MM.1S (cell line): ENCODE results near the gene SULT1A1.
"Not testable (repeated sequence)": the region's sequence is repeated elsewhere in the genome, so short reads cannot be mapped to it uniquely, and the experiment has no call there.

ENCODE experiments used
- CTCF ChIP-seq: fragments of 300-600 bp; sonication (generic); IDR thresholded peaks from 2 replicates; pipeline ENCODE4 v1.5.1; 2016; ENCODE audit warnings: antibody characterized with exemption, low read length, mixed read lengths
- EZH2 ChIP-seq: fragments of 300-600 bp; sonication (generic); optimal IDR thresholded peaks from 2 replicates; pipeline ENCODE3; 2017; ENCODE audit warnings: low read depth, mild to moderate bottlenecking, antibody characterized with exemption, low read length, mixed read lengths
- EZH2phosphoT487 ChIP-seq: fragments of 300-600 bp; sonication (generic); IDR thresholded peaks from 2 replicates; pipeline ENCODE4 v1.6.1; 2018; ENCODE audit warnings: antibody characterized with exemption, low read length

GRCh38 chr16:28595451-28595850 lies 14.4 kb downstream of the SULT1A1 start:
- TF ChIP-seq CTCF, EZH2, EZH2phosphoT487: not testable (repeated sequence)
